NCI-H2107 (cell line): ENCODE measurements around the gene ITGB5.

Experiments
- DNase-seq: peaks from one replicate; lab custom pipeline; 2025; lab: John Stamatoyannopoulos, UW

The ITGB5 gene

DNA sequence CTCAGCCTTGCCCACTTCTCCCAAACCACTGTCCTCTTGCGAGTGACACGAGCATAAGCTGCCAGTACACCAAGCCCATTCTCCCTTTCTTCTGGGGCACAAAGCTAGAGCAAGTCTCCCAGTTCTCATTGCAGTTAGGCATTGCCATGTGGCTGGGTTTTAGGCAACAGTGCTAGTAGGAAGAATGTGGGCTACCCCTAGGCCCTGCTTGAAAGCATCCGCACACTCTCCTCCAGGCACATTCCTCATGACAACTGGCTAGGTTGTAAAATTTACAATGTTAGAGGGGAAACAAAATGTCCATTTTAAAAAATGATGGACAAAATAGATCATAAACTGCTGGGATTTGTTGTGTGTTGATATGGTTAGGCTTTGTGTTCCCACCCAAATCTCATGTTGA is 19.7 kb downstream of the ITGB5 start:
- no peak for DNase-seq

DNA sequence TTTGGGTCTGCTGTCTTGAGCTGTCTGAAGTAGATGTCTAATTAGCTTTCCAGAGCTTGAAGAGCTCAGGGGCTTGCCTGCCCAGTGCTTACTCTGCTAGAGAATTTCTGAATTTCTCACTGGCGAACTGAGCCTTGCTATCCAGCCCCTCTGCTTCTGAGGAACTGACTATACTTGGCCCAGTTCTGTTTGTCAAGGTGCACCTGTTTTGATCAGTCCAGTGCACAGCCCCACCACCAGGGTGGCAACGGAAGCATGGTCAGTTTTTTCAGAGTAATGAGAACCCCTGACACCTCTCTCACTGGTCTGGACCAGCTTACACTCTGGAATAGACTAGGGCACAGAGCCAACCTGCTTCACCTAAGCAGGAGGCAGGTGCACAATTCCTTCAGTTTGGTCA is 25.2 kb downstream of the ITGB5 start:
- no peak for DNase-seq

DNA sequence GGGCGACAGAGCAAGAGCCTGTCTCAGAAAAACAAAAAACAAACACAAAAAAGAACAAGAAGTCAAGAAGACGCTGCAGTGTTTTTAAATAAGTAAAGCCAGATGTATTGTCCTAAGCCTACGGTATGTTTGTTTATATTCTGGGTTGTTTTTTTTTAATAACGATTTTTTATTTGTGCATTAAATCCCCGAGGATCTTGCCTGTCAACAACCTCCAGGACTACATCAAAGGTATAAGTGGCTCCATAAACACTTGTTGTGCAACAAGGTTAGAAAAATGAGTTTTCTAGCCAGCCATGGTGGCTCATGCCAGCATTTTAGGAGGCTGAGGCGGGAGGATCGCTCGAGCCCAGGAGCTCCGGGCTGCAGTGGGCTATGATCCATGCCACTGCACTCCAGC is 26.1 kb downstream of the ITGB5 start:
- no peak for DNase-seq

DNA sequence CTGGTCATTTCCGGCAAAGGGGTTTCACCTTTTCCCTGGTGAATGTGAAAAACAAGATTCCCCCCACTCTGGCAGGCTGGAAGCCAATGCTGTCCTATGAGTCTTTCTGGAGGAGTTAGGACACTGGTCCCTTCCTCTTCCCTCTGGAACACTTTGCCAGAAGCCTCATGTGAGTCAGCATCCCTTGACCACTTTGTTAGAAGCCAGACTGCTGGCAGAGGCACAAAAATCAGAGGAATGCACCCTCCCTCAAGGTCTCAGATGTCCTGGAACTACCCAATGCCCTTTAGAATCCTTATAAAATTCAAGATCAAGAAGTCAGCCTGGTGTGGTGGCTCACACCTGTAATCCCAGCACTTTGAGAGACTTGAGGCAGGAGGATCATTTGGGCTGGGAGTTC is 26.6 kb downstream of the ITGB5 start:
- no peak for DNase-seq

DNA sequence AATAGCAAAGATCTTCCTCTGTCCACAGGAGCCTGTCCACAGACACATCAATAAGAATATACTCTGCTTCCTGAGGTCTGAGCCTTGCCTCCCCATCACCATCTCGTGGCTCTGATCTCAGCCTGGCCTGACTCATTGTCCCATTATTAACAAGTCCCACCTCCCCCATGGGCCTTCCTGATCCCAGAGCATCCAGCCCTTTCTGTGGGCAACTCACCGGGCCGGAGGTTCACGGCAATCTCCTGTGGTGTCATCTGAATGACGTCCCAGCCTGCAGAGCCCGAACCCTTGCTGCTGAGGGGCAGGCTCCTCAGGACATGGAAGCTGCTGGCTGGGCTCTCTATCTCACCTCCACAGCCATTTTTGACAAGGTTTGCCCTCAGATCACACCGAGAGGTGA is 28.1 kb downstream of the ITGB5 start:
- no peak for DNase-seq

DNA sequence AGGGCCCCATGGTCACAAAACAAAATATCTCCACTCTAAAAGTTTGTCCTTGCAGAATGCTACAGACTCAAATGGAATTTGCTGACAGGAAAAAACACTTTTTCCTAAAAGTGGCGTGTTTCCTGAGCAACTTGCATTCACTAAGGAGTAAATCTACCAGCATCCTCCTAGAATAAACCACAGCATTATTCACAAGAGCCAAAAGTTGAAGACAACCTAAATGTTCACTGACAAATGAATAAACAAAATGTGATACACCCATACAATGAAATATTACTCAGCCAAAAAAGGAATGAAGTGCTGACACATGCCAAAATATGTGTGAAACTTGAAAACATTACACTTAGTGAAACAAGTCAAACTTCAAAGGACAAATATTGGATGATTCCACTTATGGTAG is 28.9 kb downstream of the ITGB5 start:
- DNase-seq = no peak

DNA sequence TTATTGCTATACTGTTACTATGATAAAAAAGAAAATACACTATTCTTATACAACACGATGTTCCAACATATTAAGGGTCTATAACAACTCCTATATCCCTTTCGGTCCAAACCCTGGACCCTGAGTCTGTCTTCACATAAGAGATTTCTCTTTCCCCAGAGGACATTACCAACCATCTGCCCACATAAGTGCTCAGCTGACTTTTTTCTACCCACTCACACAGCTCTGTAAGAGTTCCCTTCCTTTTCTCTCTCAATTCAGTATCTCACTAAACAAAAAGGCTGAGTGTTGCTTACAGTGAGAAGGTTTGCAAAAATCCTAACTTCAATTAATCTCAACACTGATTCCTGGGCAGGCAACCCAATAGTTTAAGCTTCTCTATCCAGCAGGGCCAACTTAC is 30.5 kb downstream of the ITGB5 start:
- no peak for DNase-seq

DNA sequence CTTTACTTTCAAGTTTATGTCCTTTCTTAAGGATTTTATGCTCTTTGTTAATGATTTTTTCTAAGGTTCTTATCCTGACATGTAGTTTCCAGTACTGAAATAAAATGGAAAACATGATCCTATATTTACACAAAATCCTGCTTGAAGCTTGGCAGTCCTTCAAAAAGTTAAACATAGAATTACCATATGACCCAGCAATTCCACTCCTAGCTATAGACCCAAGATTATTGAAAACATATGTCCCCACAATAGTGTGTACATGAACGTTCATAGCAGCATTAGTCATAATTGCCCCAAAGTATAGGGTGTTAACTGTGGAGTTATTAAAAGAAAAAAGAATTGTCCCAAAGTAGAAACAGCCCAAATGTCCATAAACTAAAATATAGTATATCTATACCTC is 33.2 kb downstream of the ITGB5 start:
- DNase-seq = no peak

DNA sequence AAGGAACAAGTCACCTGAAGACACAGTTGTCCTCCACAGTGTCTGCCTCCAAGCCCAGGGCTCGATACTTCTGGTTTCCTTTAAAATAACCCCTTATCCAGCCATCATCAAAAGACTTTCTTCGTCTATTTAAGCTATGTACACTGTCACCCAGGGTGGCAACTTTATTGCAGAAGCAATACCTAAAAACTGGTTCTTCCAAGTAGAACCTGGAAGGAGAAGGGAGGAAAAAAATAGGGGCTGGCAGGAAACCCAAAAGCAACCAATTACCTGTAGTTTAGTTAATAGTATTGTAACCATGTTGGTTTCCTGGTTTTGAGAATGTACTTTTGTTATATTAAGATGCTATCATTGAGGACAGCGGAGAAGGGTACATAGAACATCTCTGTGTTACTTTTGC is 33.7 kb downstream of the ITGB5 start:
- no peak for DNase-seq

DNA sequence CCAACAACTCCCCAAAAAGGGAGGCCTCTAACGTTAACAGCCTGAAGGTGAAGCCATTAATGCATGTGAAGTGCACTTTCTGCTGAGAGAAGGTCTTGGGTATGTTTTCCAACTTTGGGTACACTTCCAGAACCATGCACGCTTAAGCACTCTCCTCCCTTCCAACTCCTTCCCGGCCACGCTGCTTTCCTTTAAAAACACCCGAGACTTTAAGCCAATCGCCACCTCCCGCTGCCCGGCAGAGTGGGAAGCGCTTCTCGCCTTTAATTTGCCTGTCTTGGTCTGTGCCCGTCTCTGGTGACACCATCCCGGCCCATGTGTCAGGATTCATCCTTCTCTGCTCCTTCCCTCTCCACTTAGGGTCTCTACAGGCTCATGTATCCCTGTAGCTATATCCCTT is 35.3 kb downstream of the ITGB5 start:
- no peak for DNase-seq

DNA sequence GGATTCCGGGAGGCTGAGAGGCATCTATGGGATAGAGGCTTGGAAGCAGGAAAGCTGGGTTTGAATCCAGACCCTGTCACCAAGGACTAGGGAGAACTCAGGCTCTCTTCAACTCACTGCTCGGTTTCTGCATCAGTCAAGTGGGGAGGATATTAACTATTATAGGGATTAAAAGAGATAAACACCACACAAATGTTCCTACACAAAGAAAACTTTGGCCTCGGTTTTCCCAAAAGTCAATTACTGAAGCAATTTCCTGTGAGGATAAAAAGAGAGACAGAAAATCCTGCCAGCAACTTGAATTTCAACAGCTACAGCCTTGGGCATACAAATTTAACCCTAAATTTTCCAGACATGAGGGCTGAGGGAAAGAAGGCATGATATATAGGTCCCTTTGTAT is 36.0 kb downstream of the ITGB5 start:
- DNase-seq = no peak

DNA sequence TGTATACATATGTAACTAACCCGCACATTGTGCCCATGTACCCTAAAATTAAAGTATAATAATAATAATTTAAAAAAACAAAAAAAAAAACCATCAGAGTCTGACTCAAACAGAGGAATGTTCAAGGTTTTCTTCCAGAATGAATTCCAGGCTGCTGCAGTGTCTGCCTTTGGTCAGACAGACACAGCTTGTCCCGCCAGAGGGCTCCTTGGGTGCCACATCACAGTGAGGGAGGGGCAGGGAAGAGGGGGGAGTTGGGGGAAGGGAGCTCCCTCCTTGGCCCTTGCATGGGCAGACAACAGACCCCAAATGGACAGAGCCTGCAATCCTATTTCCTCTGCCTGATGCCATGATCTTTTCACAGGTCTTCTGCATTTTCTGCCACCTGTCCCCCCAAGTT is 36.5 kb downstream of the ITGB5 start:
- no peak for DNase-seq

DNA sequence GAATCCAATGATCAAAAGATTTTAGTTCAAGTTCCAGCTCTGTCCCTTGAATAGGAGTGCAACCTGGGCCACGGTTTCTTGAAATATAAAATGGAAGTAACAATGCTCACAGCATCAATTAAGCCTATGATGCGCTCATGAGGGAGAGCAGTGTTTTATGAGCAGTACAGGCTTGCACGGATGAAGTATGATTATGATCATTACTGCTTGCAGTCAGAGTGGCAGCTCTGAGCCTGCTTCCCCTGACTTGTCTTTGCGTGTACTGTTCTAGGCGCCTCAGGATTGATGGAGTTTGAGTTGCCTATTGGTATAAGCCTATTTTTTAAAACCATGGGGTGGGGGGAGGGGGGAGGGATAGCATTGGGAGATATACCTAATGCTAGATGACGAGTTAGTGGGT is 37.0 kb downstream of the ITGB5 start:
- DNase-seq = no peak

DNA sequence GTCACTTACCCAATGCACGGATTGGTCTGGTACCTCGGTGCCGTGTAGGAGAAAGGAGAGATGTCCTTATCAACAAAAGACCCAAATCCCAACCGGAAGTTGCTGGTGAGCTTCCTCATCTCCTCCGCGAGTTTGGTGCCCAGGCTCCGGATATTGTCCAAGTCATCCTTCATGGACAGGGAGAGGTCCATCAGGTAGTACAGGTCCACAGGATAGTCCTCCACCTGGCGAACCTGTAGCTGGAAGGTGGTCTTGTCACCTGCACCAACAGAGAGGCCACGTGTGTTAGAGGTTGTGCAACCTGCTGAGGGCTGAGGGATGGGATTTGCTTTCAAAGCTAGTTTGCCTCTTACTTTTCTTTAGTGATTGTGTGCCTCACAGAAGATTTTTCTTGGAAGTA is 38.9 kb downstream of the ITGB5 start:
- DNase-seq = no peak

DNA sequence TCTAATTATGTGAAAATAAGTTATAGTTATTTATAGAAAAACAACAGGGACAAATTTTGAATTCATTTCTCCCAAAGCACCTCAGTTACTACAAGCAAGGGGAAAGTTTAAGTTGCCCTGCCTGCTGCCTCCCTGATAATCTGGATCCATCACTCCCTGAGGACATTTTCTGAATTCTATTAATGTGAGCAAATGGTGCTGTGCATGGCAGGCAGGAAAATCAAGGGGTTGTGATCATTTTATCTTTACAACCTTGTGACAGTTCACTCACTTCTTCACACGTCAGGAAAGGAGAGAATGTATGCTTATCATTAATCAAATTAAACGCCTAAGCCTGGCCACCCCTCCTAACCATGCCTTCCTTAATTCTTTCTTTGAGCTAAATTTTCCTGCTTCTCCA is 39.3 kb downstream of the ITGB5 start:
- DNase-seq = no peak

DNA sequence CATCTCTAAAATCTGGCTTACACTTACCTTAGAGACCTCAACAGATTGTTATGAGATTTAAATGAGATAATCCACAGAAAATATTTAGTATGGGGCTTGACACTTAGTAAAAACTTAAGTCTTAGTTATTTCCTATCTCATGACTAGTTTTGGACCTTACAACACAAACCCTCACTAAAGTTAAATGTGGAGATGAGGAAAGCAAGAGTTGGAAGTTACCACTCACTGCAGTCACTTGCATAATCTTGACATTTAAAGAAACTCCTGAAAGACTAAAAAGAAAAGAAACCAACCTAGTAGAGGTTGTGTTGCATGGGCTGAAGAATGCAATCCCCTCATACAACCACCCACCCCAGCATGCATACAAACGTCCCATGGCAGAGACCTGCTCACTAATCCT is 40.1 kb downstream of the ITGB5 start:
- no peak for DNase-seq

DNA sequence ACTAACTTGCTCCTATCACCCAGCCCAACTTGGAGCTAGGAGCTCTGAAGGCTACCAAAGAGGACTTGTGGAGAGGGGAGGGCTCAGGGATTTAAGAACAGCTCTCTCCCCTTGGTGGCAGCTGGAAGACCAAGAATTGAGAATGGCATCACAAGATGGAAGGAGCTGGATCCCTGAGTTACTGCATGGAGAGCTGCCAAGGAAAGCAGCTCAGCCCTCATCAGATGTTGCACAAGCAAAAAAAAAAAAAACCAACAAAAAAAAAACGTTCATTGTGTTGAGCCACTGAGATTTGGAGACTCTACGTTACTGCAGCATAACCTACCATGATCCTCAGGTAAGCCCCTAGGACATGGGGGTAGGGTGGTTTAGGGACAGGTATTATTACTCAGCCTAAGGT is 41.0 kb downstream of the ITGB5 start:
- DNase-seq = no peak

DNA sequence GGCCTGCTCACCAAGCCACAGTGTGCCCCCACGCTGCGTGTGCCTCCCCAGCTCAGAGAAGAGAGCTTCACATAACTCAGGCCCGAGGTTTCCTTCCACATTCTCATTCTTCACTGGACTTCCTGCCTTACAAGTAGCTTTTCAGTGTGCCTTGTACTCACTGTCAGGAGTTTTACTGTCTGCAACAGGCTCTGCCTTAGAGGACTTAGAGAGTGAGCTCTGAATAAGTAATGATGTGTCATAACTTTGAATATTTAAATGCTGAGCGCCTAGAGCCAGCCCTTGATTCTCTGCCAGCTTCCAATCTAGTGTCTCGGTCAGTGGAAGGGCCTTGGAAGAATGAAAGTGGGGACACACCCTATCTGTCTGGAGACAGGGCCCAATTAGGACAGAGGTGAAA is 41.8 kb downstream of the ITGB5 start:
- no peak for DNase-seq

DNA sequence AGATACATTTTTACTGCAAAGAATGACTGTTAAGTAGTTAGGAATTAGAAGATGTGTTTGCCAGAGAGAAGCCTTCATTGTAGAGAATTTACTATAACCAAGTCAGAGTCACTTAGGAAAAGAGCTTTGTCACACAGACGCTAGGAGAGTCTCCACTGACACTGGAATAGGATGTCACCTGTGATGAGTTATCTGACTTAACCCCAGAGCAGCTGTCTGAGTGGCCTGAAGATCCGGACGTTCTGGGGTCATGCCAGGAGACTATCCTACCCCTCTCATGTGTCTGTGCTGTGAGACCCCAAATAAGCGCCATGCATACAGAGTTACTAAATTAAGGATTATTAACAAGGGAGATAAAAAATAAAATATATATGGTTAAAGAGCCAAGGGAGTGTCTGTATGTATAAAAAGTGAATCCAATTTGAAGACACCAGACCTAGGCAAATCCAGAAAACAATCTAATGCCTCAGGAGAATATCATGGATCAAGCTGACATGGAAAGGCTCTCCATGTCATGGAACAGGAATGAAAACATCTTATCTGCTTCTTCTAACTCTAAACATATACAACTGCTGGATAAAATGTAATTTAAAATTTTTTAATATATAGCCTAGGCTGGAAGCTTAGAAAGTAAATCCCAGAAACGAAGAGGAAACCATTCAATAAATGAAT is 43.5 kb downstream of the ITGB5 start:
- no peak for DNase-seq

DNA sequence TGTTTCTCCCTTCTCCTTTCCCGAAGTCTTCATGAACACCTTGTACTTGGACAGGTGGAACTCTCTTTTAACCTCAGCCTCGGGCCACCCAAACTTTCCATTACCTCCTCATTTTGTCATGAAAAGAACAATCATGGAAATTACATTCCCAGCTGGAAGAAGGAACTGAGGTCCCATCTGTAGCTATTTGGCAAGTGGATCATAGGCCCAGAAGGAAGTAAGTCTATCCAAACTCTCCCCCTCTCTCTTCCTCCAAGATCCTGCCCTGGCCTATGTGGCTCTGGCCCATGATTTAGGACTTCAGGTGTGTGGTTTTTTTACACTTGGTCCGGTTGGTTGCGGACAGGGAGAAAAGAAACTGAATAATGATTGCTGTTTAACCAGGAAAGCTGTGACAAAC is 44.1 kb downstream of the ITGB5 start:
- no peak for DNase-seq

DNA sequence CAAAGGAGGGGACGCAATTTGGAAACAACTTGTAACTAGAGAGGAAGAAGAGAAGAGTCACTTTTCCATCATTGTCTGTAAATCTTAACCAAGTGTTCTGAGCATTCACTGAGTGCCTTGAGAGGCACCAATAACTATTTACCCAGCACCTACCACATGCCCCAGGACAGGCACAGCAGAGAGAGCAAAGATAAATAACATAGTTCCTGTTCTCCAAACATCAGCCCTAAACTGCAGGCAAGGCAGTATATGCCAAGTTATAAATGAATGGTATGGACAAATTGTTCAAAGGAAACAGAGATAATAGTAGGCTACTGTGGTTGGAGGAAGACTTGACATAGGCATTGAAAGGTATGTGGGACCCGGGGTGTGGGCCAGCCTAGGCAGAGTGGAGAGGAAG is 45.6 kb downstream of the ITGB5 start:
- no peak for DNase-seq

DNA sequence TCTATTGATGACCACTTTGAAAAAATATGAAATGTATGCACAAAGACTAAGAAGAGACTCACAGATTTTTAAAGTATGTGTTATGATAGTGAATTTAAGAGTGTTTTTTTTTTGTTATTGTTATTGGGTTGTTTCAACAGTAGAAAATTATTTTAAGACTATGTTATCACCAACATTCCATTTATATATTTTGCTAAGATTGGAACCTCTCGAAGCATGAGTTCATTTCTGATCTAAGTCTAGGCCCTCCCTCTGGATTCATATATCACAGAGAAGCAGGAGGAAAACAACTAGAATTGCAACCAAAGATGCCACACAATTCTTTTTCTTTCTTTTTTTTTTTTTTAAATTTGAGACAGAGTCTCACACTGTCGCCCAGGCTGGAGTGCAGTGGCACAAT is 46.8 kb downstream of the ITGB5 start:
- no peak for DNase-seq

DNA sequence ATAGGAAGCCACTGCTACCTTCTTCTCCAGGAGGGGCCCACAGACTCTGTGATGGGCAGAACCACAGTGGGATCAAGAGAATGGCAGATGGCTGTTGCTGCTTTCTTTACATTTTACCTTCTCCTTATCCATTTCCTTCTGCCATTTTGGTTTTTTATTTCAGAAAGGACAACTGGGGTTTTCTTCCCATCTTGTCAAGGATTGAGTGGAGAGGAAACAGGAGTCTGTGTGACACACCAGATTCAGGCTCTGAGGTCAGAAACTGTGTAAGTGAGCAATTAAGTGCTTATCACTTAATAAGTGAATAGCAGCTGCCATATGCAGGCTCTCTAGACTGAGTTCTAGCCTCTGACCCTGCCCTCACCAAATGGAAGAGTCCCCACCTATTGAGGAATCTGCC is 47.3 kb downstream of the ITGB5 start:
- DNase-seq = no peak

DNA sequence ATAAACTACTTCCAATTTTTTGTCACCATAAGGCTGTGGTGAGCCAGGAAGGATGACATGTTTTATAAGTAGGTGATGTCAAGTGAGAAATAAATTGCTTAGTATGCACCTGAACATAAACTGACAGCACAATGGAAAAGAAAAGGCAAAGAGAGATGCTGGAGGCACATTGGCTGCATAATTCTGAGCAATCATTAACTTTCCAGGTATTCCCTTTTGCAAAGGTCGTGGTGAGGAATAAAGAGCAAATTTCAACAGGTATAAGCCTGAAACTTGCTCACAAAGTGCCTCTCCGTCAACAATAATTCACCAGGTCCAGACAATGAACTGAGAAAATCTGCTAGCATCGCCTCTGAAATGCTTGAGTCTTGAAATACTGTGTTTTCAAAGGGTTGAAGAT is 48.2 kb downstream of the ITGB5 start:
- no peak for DNase-seq

DNA sequence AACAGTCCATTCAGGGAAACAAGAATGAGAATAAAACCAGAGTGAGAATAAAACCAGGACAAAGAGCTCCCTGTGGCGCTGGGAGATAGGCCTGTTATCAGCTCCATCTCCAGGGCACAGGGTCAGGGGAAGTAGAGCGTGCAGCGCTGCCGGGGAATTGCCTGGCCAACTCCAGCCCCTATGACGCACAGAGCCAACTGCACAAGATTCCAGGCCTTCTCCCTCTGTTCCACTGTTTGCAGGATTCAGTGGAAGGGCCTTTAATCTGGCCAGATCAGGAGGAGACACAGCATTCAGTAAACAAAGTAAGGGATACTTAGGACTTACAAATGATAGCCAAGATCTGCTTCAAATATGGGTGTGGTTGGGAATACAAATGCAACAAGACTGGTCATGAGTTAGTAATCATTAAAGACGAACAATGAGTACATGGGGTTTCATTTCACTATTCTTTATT is 49.4 kb downstream of the ITGB5 start:
- no peak for DNase-seq
